Bronchial epithelial cell (primary cell): Measurements from ENCODE around the gene MACF1. TPM values are rescaled to one million over a fixed set of nuclear protein-coding genes. Genes with fewer than 3 reads are reported as not detected.

Source experiments
- DNase-seq: peaks from one replicate; pipeline ENCODE4 v3.0.0-alpha.2; 2010; ENCODE audit warnings: low read depth
- FAIRE-seq: peaks from 2 replicates; lab custom pipeline; 2011; peaks lifted over from hg19 to GRCh38; lab: Jason Lieb, UNC
- H3K27me3 ChIP-seq: 2 replicates; pipeline ENCODE4 v1.5.1; 2011; ENCODE audit warnings: low read length; ENCODE audit not compliant: control insufficient read depth, insufficient read depth
- H3K36me3 ChIP-seq: 2 replicates; pipeline ENCODE4 v1.5.1; 2011; ENCODE audit warnings: low read length; ENCODE audit not compliant: control insufficient read depth, insufficient read depth
- H3K4me3 ChIP-seq: 2 replicates; pipeline ENCODE4 v1.5.1; 2011; ENCODE audit warnings: mild to moderate bottlenecking, low read depth, low read length, control low read depth
- total RNA-seq: library from RNA; depleted of rRNA; stranded (reverse); fragments of >200 nt; gene quantifications from 2 replicates; pipeline ENCODE4 v1.2.1, GENCODE V29; 2014
- TF ChIP-seq, protein P1 (sequence below): IDR thresholded peaks from 2 replicates; pipeline ENCODE4 v1.5.1; 2011; ENCODE audit warnings: mild to moderate bottlenecking, moderate library complexity, low read length, control low read depth, inconsistent platforms; ENCODE audit not compliant: insufficient read depth, severe bottlenecking

The MACF1 gene
- total RNA-seq, 1 donor from 2014 or later = 163 TPM

DNA sequence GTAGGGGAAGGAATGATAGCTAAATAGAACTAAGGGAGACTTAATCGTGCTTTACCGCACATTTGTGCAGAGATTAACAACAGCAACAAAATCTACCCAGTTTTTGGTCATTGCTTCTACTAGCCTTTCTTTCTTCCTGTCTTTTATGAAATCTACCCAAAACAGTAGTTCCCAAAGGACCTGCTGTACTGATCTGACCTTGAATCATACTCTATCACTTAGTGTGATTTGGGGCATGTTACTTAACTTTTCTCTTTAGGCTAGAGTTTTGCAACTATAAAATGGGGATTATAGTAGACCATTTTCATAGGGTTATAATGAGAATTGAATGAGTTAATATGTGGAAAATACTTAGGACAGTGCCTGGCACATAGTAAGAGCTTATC is 30.5 kb upstream of the MACF1 start:
- FAIRE-seq (no peak), DNase-seq (no peak)
- Histone ChIP-seq H3K36me3 (no peaks in the 10 kb centered on the region), H3K4me3 (no peak overlapping the region), H3K27me3 (no peaks in the 10 kb centered on the region)
- TF ChIP-seq, protein P1, sequence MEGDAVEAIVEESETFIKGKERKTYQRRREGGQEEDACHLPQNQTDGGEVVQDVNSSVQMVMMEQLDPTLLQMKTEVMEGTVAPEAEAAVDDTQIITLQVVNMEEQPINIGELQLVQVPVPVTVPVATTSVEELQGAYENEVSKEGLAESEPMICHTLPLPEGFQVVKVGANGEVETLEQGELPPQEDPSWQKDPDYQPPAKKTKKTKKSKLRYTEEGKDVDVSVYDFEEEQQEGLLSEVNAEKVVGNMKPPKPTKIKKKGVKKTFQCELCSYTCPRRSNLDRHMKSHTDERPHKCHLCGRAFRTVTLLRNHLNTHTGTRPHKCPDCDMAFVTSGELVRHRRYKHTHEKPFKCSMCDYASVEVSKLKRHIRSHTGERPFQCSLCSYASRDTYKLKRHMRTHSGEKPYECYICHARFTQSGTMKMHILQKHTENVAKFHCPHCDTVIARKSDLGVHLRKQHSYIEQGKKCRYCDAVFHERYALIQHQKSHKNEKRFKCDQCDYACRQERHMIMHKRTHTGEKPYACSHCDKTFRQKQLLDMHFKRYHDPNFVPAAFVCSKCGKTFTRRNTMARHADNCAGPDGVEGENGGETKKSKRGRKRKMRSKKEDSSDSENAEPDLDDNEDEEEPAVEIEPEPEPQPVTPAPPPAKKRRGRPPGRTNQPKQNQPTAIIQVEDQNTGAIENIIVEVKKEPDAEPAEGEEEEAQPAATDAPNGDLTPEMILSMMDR = no peak

DNA sequence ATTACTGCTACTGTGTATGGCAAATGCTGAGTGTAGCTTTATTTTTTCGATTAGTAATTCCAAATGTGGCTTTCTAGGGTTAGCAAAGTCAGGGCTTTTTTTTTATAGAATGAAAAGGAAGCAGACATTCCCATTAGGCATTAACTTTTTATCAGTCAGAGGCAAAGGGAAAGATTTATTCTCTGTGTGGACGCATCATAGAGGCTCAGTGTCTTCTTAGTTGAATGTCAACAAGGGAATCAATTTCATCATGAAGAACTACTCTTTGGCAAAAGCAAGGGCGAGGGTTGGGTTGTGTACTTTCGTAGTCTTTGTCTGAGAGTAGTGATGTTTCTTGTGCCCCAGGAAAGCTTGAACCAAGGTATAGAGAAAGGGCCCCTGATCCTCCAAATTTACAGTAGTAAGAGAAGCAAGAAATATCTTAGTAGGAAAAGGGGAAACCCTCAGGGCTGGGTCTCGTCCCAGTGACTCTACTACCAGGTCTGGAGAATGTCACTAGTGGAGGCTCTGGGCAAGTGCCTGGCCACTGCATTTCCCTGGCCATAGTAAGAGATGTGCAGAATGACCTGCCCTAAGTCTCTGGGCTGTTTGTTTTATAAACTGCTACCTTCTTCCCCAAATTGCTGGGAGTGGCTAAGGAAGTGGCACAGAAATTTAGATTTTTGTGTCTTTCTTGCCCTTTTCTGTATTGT is 30.0 kb upstream of the MACF1 start:
- Histone ChIP-seq H3K27me3 (no peaks in the 10 kb centered on the region), H3K4me3 (no peak overlapping the region), H3K36me3 (no peaks in the 10 kb centered on the region)
- DNase-seq = no peak
- TF ChIP-seq, protein P1 = no peak
- FAIRE-seq = no peak

DNA sequence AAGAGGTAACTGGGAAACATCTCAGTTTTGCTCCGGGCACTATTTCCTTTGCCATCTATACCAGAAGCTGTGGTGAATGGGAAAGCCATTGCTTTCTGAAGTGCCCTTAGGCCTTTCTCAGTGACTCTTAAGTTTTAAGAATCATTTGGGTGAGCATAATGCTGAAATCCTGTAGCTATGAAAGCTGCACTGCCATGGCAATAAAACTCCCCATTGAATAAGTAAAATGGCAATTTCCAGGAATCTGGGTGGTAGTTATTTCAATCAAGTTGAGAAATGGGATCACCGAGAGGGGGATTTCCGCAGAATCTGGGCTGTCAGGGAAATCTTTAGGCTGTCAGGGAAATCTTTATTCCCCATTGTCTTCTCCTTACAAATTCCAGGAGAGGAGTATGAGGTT is 26.8 kb upstream of the MACF1 start:
- FAIRE-seq = no peak
- Histone ChIP-seq H3K4me3 (no peak overlapping the region), H3K36me3 (no peaks in the 10 kb centered on the region), H3K27me3 (no peaks in the 10 kb centered on the region)
- DNase-seq = no peak
- TF ChIP-seq, protein P1 = no peak

DNA sequence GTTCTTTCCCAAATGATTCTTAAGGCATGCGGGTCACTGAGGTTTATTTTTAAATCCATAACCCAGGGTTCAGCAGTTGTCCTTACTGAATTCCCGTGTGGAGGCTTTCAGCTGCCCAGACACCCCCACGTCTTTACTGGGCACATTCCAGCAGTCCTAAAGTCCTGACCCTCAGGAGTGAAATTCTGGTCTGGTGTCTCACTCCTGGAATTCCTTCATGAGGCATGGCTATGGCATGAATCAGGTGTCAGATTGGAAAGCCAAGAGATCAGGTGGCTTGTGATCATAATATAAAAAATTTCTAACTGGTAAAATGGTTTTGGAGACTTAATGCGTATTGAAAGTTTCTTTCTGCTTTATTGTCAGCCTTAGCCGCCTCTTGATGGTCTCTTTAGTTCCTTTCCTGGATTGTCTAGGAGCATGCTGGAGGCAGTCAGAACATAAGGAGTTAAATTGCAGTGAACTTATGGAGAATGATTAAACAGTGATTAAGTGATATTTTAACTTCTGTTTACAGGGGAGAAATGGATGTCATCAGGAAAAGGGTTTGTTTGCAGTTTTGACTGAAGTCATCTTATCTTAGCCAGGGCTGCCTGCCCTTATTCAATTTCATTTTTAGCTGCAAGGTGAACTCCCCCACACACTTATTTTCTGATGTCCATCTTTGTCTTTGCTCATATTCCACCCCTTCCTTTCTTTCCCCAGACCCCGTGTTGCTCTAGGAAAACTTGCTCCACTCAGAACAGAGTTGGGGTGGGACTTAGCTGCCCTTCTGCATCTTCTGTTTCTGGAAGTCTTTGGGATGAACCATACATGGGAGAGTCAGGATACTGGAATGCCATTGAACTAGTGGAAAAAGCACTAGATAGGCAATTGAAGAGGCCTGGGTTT is 25.7 kb upstream of the MACF1 start:
- TF ChIP-seq, protein P1 = no peak
- H3K27me3 ChIP-seq = no peaks in the 10 kb centered on the region
- FAIRE-seq = no peak
- H3K36me3 ChIP-seq = no peaks in the 10 kb centered on the region
- peak; percentile 88 for DNase-seq
- no peak overlapping the region for H3K4me3 ChIP-seq

DNA sequence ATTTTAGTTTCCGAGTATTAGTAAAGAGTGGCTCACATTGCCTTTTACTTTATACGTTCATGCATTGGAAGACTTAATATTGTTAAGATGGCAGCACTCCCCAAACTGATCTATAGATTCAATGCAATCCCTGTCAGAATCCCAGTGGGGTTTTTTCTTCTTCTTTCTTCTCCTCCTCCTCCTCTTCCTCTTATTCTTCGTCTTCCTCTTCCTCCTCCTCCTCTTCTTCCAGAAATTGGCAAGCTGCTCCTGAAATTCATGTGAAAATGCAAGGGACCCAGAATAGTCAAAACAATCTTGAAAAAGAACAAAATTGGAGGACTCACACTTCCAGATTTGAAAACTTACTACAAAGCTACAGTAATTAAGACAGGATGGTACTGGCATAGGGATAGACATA is 23.2 kb upstream of the MACF1 start:
- no peaks in the 10 kb centered on the region for H3K36me3 ChIP-seq
- FAIRE-seq (no peak), DNase-seq (no peak)
- no peaks in the 10 kb centered on the region for H3K27me3 ChIP-seq
- H3K4me3 ChIP-seq = no peak overlapping the region
- TF ChIP-seq, protein P1 = no peak
